Measurements from ENCODE around the gene MYBPH. TPM values are rescaled to one million over a fixed set of nuclear protein-coding genes. Genes with fewer than 3 reads are reported as not detected.

MYBPH gene
- total RNA-seq, 1 donor from 2014 or later, result not detected

GRCh38 chr1:203126866-203127665, 48.6 kb downstream of the MYBPH start:
- intact Hi-C loops (cut with DNase I), result no loop called here
- ATAC-seq (ENCODE audit: poor library complexity) (no peak), DNase-seq (no peak)

GRCh38 chr1:203126151-203126865, 49.3 kb downstream of the MYBPH start:
- intact Hi-C loops (cut with DNase I), result no loop called here
- ATAC-seq (ENCODE audit: poor library complexity), result no peak

GRCh38 chr1:203124546-203125317, 50.9 kb downstream of the MYBPH start:
- ATAC-seq (ENCODE audit: poor library complexity), result no peak
- intact Hi-C loops (cut with DNase I), result no loop called here
- DNase-seq, result no peak

More at GRCh38 chr1:203126151-203126865, 49.3 kb downstream of the MYBPH start:
- DNase-seq, result no peak

GRCh38 chr1:203124011-203124410, 51.6 kb downstream of the MYBPH start:
- ATAC-seq (ENCODE audit: poor library complexity) (no peak), DNase-seq (no peak)
- intact Hi-C loops (cut with DNase I), result no loop called here

GRCh38 chr1:203122159-203122558, 53.5 kb downstream of the MYBPH start:
- ATAC-seq (ENCODE audit: poor library complexity), result no peak
- DNase-seq, result no peak
- intact Hi-C loops (cut with DNase I), result no loop called here

- DNase-seq (no peak), ATAC-seq (ENCODE audit: poor library complexity) (no peak)
- intact Hi-C loops (cut with DNase I), result no loop called here
Measured at GRCh38 chr1:203121186-203122015, 54.2 kb downstream of the MYBPH start.

GRCh38 chr1:203120325-203121153, 55.1 kb downstream of the MYBPH start:
- ATAC-seq (ENCODE audit: poor library complexity) (no peak), DNase-seq (no peak)
- intact Hi-C loops (cut with DNase I), result no loop called here

Other genes starting within 250 kb of the MYBPH start
- gene KLHL12, start 248.6 kb downstream of the MYBPH start, total RNA-seq, result 19.4 TPM
- gene ADIPOR1, start 217.5 kb downstream of the MYBPH start, total RNA-seq, result 76.6 TPM
- gene CYB5R1, start 208.6 kb downstream of the MYBPH start, total RNA-seq, result 118 TPM
- 21.8 TPM for gene TMEM183A, start 168.5 kb downstream of the MYBPH start, total RNA-seq
- 19.3 TPM for gene PPFIA4, start 149.3 kb downstream of the MYBPH start, total RNA-seq
- gene MYOG, start 89.8 kb downstream of the MYBPH start, total RNA-seq, result not detected
- 12.5 TPM for gene ADORA1, start 48.1 kb downstream of the MYBPH start, total RNA-seq
- 0.32 TPM for gene CHI3L1, start 10.9 kb upstream of the MYBPH start, total RNA-seq
- 0.48 TPM for gene CHIT1, start 53.8 kb upstream of the MYBPH start, total RNA-seq
- 40.5 TPM for gene BTG2, start 129.7 kb upstream of the MYBPH start, total RNA-seq
- 5.9 TPM for gene FMOD, start 175.3 kb upstream of the MYBPH start, total RNA-seq

All from Right ventricle myocardium superior (tissue), 1 donor.